Measurements from ENCODE around the gene NAA20. TPM values are rescaled to one million over a fixed set of nuclear protein-coding genes. Genes with fewer than 3 reads are reported as not detected.

NAA20 gene
- total and polyA plus RNA-seq, 2 of the 13 experiments (the other 11 are each of a cell fraction or from before 2014, with no cell fraction given): 81.9 to 82.8 TPM

- Histone ChIP-seq H3K9me3 (ENCODE audit: low read length) (no peaks in the 10 kb centered on the region), H3K79me2 (ENCODE audit: insufficient read depth, low read length) (no peaks in the 10 kb centered on the region), H2AFZ (ENCODE audit: low read length) (no peak overlapping the region), H3K27ac (ENCODE audit: extremely low read length, insufficient read depth, low read length) (no peak overlapping the region), H3K36me3 (replicated peaks in 1 of 2; ENCODE audit: control insufficient read depth in 1 of 2, insufficient read depth in 2 of 2, low read length in 2 of 2) (no peaks in the 10 kb centered on the region), H3K27me3 (ENCODE audit: control insufficient read depth in 1 of 2, insufficient read depth in 2 of 2, low read length in 2 of 2) (peaks cover 5 to 28% of the 10 kb centered on the region in 2 experiments), H3K9ac (ENCODE audit: insufficient read depth, low read depth, low read length) (no peak overlapping the region), H3K4me3 (replicated peaks in 1 of 3; ENCODE audit: insufficient read depth in 1 of 3, low read depth in 2 of 3, low read length in 3 of 3) (no peak overlapping the region), H3K4me2 (ENCODE audit: low read depth, low read length) (no peak overlapping the region), H3K4me1 (ENCODE audit: insufficient read depth, low read length) (peaks cover 13% of the 10 kb centered on the region), H4K20me1 (ENCODE audit: insufficient read depth, low read length) (no peaks in the 10 kb centered on the region)
- FAIRE-seq: no peak
- no peak for ATAC-seq
- TF ChIP-seq E2F2 (CRISPR knock-in tag; IDR thresholded peaks at IDR 0.05; ENCODE audit: borderline replicate concordance): no peak
- peak; percentile 47 for TF ChIP-seq CEBPB (IDR thresholded peaks at IDR 0.05; ENCODE audit: borderline replicate concordance, low read depth, low read length)
- CTCF ChIA-PET (ENCODE audit: low intra/inter-chr PET ratio, low total read pairs): no interaction called here
- no peak for DNase-seq (ENCODE audit: low spot score)
- intact Hi-C loops (cut with micrococcal nuclease; ENCODE audit: unreplicated experiment) (no loop called here), in situ Hi-C loops (cut with HindIII; ENCODE audit: extremely low pct_ligation_motif_present, low pct_unique_long_range_greater_than_20kb) (no loop called here)
- WGBS (ENCODE audit: low lambda C conversion rate): 8% methylated on average over 15 of the region's 15 CpGs
- no TSS peak for BruUV-seq (replicated peaks)
- POLR2A ChIA-PET: interaction anchor here (1.2 kb wide), 1 partner anchor 22 kb away, joined by 3 read pairs; the partner anchor contains the start of genes CFAP61 and CRNKL1
Measured at GRCh38 chr20:20073801-20074371, 56.7 kb downstream of the NAA20 start.

DNA sequence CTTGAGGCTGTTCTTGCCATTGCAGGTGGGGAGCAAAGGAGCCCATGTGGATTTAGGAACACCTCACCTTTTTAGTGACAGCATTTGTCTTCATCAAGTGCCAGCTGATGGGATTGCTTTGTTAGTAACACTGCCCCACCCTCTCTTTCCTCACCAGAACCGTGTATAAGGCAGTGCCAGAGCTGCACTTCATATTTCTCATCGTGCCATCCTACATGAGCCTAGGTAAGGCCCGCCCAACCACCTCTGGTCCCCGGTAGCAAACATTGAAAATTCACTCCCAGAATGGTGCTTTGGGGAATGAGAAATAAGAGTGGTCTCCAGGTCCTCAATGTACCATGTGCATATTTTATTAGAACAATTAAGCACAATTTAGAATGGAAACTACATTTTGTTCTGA is 57.9 kb downstream of the NAA20 start:
- Histone ChIP-seq H3K9me3 (ENCODE audit: low read length) (no peaks in the 10 kb centered on the region), H3K79me2 (ENCODE audit: insufficient read depth, low read length) (no peaks in the 10 kb centered on the region), H3K4me2 (ENCODE audit: low read depth, low read length) (no peak overlapping the region), H4K20me1 (ENCODE audit: insufficient read depth, low read length) (no peaks in the 10 kb centered on the region), H3K9ac (ENCODE audit: insufficient read depth, low read depth, low read length) (no peak overlapping the region), H3K27me3 (ENCODE audit: control insufficient read depth in 1 of 2, insufficient read depth in 2 of 2, low read length in 2 of 2) (peaks cover 5 to 33% of the 10 kb centered on the region in 2 experiments), H3K4me3 (replicated peaks in 1 of 3; ENCODE audit: insufficient read depth in 1 of 3, low read depth in 2 of 3, low read length in 3 of 3) (no peak overlapping the region), H3K36me3 (replicated peaks in 1 of 2; ENCODE audit: control insufficient read depth in 1 of 2, insufficient read depth in 2 of 2, low read length in 2 of 2) (no peaks in the 10 kb centered on the region), H3K4me1 (ENCODE audit: insufficient read depth, low read length) (peaks cover 17% of the 10 kb centered on the region), H2AFZ (ENCODE audit: low read length) (no peak overlapping the region), H3K27ac (ENCODE audit: extremely low read length, insufficient read depth, low read length) (no peak overlapping the region)
- intact Hi-C loops (cut with micrococcal nuclease; ENCODE audit: unreplicated experiment) (no loop called here), in situ Hi-C loops (cut with HindIII; ENCODE audit: extremely low pct_ligation_motif_present, low pct_unique_long_range_greater_than_20kb) (no loop called here)
- BruUV-seq (replicated peaks): no TSS peak
- ATAC-seq: no peak
- POLR2A ChIA-PET: no interaction called here
- FAIRE-seq: no peak
- no peak for DNase-seq (ENCODE audit: low spot score)
- CTCF ChIA-PET (ENCODE audit: low intra/inter-chr PET ratio, low total read pairs): no interaction called here
- 7% methylated on average over 4 of the region's 4 CpGs for WGBS (ENCODE audit: low lambda C conversion rate)
- TF ChIP-seq GABPA (IDR thresholded peaks at IDR 0.05; ENCODE audit: low read depth, low read length) (no peak), GABPA (CRISPR knock-in tag; IDR thresholded peaks at IDR 0.05; ENCODE audit: low read depth) (no peak), RCOR2 (CRISPR knock-in tag; IDR thresholded peaks at IDR 0.05) (no peak), THRA (CRISPR knock-in tag; IDR thresholded peaks at IDR 0.05; ENCODE audit: borderline replicate concordance) (no peak), TERF1 (CRISPR knock-in tag; IDR thresholded peaks at IDR 0.05) (no peak), ZSCAN12 (CRISPR knock-in tag; IDR thresholded peaks at IDR 0.05) (no peak), ZNF530 (CRISPR knock-in tag; IDR thresholded peaks at IDR 0.05; ENCODE audit: low read depth) (no peak), EHMT2 (IDR thresholded peaks at IDR 0.05; ENCODE audit: borderline replicate concordance, low read depth, low read length) (no peak), ZNF431 (CRISPR knock-in tag; IDR thresholded peaks at IDR 0.05; ENCODE audit: borderline replicate concordance, low read depth) (no peak), TAF15 (IDR thresholded peaks at IDR 0.05; ENCODE audit: low read depth, low read length, poor library complexity, severe bottlenecking) (no peak), RBAK (CRISPR knock-in tag; IDR thresholded peaks at IDR 0.05) (no peak)
- TF ChIP-seq, protein P1, sequence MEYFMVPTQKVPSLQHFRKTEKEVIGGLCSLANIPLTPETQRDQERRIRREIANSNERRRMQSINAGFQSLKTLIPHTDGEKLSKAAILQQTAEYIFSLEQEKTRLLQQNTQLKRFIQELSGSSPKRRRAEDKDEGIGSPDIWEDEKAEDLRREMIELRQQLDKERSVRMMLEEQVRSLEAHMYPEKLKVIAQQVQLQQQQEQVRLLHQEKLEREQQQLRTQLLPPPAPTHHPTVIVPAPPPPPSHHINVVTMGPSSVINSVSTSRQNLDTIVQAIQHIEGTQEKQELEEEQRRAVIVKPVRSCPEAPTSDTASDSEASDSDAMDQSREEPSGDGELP (IDR thresholded peaks at IDR 0.05; ENCODE audit: borderline replicate concordance, low read depth): no peak
